Muscle layer of duodenum (tissue), 2 donors: ENCODE measurements around the gene PLGRKT.
"Not testable (repeated sequence)": the region's sequence is repeated elsewhere in the genome, so short reads cannot be mapped to it uniquely, and the experiment has no call there.

Source experiments
- H3K27ac ChIP-seq: one replicate; pipeline ENCODE4 v1.7.0; 2013; ENCODE audit warnings: mild to moderate bottlenecking, low read length
- H3K27me3 ChIP-seq: one replicate; pipeline ENCODE4 v1.7.0; 2013; ENCODE audit warnings: low read depth, mild to moderate bottlenecking, control low read depth, low read length
- H3K36me3 ChIP-seq, 2 donors: one replicate each; pipeline ENCODE4 v1.7.0; 2013; ENCODE audit warnings: low read length in 2 of 2, control low read depth in 1 of 2, mild to moderate bottlenecking in 1 of 2; ENCODE audit not compliant: insufficient read depth in 2 of 2, control insufficient read depth in 1 of 2
- H3K4me1 ChIP-seq, 2 donors: one replicate each; pipeline ENCODE4 v1.7.0; 2013; ENCODE audit warnings: low read length in 2 of 2, mild to moderate bottlenecking in 2 of 2, control low read depth in 1 of 2, moderate library complexity in 1 of 2; ENCODE audit not compliant: insufficient read depth in 2 of 2, control insufficient read depth in 1 of 2
- H3K4me3 ChIP-seq, 2 donors: one replicate each; pipeline ENCODE4 v1.7.0; 2013; ENCODE audit warnings: low read length in 2 of 2, low read depth in 1 of 2, mild to moderate bottlenecking in 1 of 2
- H3K9me3 ChIP-seq, 2 donors: one replicate each; pipeline ENCODE4 v1.7.0; 2013; ENCODE audit warnings: low read length in 2 of 2, control low read depth in 1 of 2, mild to moderate bottlenecking in 1 of 2; ENCODE audit not compliant: control insufficient read depth in 1 of 2
- donor health status: healthy.

Gene PLGRKT

DNA sequence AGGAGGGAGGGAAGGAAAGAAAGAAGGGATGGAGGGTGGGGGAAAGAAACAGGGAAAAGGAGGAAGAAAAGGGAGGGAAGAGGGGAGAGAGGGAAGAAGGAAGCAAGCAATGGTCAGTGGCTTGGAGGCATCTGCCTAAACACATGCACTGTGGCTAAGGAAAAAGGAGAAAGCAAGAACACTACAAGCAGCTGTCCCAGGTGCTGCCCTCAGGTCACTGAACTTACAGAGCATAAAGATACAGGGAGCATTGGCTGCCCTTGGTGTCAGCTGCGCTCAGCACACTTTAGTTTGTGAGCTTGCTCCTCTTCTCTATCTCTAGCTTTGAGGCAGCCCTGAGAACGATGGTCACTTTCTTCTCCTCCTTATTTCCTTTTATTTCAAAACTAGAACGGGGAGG is 40.2 kb downstream of the PLGRKT start:
- H3K9me3 ChIP-seq, H3K4me1 ChIP-seq, H3K27ac ChIP-seq, H3K27me3 ChIP-seq, H3K4me3 ChIP-seq, H3K36me3 ChIP-seq: not testable (repeated sequence)

DNA sequence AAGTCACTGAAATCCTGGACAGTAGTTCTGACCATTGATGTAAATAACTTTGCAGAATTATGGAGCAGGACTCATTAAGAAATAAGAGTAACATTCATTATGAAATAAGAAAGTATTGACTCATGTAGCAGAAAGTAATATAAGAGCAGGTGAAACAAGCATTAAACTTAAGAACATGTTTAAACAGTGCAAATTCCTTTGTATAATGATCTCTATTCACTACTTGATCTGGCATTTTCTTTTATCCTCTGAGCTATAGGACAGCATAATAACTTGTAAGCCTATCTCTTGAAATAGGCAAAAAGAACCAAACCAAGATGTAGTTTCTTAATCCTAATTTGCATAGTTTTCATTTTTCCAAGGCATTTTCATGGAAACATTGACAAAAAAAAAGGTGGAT is 42.3 kb downstream of the PLGRKT start:
- no peaks in the 10 kb centered on the region for H3K4me1 ChIP-seq
- H3K27ac ChIP-seq = no peak overlapping the region
- H3K9me3 ChIP-seq = no peaks in the 10 kb centered on the region
- H3K36me3 ChIP-seq = no peaks in the 10 kb centered on the region
- H3K27me3 ChIP-seq = no peaks in the 10 kb centered on the region
- H3K4me3 ChIP-seq = no peak overlapping the region

DNA sequence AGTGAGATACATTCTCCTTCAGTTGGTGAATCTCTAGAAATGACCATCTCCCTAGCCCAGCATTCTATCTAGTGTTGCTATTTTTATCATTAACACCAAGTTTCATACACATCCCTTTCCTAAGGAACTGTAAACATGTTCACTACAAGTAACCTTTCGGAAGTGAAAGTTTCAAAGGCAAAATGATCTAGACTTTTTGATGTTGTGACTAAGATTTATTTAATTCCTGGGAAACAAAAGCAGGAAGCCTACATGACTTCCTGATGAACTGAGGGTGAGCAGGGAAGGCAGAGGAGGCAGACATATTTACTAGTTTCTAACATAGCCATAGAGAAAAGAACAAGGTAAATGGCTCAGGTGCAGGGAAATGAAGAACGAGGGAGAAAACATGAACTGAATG is 43.7 kb downstream of the PLGRKT start:
- not testable (repeated sequence) for H3K4me3 ChIP-seq, H3K27ac ChIP-seq, H3K27me3 ChIP-seq, H3K36me3 ChIP-seq, H3K9me3 ChIP-seq, H3K4me1 ChIP-seq

DNA sequence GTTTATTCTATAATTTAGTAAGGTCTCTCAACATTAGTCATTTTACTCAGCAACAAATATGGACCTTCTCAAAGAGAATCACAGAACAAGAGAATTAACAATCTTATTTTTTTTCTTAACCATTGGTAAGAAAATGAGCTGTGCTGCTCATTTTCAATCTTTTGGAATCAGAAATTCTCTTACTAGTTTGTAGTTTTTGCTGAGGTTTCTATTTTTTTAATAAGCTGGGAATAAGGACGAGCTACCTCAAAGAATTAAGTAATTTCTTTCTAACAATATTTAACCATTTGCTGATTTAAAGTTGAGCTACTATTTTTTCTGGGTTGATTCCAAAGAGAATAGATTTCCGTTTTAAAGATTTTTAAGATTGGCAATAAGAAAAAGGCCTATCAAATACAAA is 44.2 kb downstream of the PLGRKT start:
- H3K36me3 ChIP-seq = no peaks in the 10 kb centered on the region
- H3K27ac ChIP-seq = no peak overlapping the region
- H3K9me3 ChIP-seq = no peaks in the 10 kb centered on the region
- H3K4me1 ChIP-seq = no peaks in the 10 kb centered on the region
- H3K4me3 ChIP-seq = no peak overlapping the region
- H3K27me3 ChIP-seq = no peaks in the 10 kb centered on the region

DNA sequence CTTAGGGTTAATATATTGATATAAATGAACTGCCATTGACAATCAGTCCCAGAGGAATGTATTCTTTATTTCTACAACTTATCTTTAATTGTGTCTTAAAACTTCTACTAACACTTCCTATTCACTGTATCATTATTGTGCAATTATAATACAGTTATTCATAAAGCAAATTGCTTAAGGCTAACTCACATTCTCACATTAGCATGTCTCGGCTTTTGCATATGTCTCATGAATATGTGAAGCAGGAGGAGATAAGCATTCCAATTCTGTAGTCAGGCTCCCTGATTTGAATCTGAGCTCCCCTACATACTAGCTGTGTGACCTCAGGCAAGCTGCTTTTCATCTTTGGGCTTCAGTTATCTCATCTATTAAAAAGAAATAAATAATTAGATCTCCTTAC is 45.4 kb downstream of the PLGRKT start:
- Histone ChIP-seq H3K4me3 (no peak overlapping the region), H3K4me1 (no peaks in the 10 kb centered on the region), H3K36me3 (no peaks in the 10 kb centered on the region), H3K27ac (no peak overlapping the region), H3K9me3 (no peaks in the 10 kb centered on the region), H3K27me3 (no peaks in the 10 kb centered on the region)

DNA sequence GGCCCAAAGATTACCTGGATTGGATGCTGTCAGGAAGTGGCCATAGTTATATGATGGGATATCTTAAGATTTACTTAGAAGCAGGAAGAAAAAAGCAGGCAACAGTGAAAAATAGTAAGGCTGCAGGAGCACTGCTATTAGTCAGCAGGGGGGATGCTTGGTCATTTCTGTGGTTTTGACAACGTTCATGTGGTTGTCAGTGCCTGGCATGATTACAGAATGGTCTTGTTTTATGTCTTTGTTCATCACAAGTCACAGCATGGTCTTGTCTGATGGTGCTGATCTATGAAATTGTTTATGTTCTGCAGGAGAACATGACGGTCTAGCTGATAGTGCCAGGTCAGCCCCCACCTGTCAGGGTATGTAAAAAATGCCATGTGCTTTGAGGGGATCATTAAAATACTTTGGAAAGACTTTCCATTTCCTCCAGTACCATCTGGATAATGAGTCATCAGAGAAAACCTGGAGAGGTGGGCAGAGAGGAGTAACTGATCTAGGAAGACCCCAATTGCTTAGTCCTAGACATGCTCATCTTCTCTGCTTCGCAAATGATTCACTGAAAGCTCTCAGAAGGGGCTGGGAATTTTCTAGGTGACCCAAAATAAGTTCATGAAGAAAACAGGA is 48.5 kb downstream of the PLGRKT start:
- H3K27ac ChIP-seq = no peak overlapping the region
- no peaks in the 10 kb centered on the region for H3K36me3 ChIP-seq
- H3K9me3 ChIP-seq = no peaks in the 10 kb centered on the region
- no peaks in the 10 kb centered on the region for H3K27me3 ChIP-seq
- H3K4me3 ChIP-seq = no peak overlapping the region
- no peaks in the 10 kb centered on the region for H3K4me1 ChIP-seq

DNA sequence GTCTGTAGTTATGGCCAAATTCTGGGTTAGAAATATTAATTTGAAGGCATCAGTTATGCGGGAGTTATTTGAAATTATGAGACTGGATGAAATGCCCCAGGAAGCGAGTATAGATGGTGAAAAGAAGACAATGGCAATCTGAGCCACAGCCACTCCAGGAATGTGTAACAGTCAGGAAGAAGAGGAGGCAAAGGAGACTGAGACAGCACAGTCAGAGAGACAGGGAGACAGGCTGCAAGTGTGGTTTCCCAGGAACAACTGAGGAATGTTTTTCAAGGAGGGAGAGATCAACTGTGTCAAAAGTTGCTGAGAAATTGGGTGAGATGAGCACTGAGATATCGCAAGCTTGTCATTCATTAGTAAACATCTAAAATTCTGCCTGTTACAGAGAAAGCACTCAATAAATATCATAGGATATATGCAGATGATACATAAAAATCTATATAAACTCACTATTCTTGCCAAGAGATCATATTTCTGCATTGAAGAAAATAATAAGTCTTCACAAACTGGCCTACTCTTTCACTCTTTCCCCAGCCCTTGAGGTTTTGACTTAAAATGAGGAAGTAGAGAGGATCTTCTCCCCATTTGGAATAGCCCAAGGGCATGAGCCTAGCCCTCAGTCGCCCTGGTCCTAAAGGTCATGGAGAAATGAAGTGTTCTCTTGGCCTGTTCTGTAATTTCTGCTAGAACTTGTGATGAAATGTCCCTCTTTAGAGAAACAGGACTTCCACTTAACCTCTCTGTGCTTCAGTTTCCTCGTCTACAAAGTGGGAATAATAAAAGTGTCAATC is 49.5 kb downstream of the PLGRKT start:
- Histone ChIP-seq H3K36me3 (no peaks in the 10 kb centered on the region), H3K9me3 (no peaks in the 10 kb centered on the region), H3K27me3 (no peaks in the 10 kb centered on the region), H3K4me3 (no peak overlapping the region), H3K27ac (no peak overlapping the region), H3K4me1 (no peaks in the 10 kb centered on the region)

DNA sequence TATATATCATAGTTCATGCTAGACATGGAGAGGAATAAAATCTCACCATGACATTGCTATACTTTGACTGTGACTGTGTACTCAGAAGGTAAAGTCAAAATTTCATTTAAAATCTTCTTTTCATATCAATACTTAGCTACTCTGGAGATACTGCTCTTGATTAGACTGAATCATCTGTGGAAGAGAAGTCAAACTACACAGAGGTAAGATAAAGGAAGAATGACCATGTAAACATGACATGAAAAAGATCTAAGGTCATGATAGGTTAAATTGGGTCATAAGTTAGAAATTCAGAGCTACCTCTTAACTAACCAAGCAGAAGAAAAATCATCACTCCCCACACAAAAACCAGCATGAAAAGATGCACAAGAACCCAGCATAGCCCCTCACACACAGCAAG is 53.3 kb downstream of the PLGRKT start:
- no peaks in the 10 kb centered on the region for H3K27me3 ChIP-seq
- no peak overlapping the region for H3K27ac ChIP-seq
- no peaks in the 10 kb centered on the region for H3K9me3 ChIP-seq
- H3K4me1 ChIP-seq = no peaks in the 10 kb centered on the region
- H3K36me3 ChIP-seq = peaks cover 0 to 7% of the 10 kb centered on the region in 2 donors
- H3K4me3 ChIP-seq = no peak overlapping the region

DNA sequence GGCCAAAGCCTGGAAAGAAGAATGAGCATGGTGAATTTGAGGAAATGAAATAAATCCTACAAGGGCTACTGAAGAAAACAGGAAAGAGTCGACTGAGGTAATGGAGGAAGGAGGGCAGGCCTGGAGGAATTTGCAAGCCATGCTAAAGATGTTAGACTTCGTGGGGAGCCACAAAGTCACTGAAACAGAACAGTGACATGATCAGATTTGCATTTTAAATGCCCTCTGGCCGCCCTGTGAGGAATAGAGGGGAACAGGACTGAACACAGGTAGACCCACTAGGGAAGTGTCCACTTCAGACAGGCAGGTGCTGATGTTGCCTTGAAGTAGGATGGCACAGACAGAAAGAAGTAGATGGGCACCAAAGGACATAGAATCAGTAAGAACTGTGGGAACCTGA is 55.2 kb downstream of the PLGRKT start:
- Histone ChIP-seq H3K27me3 (no peaks in the 10 kb centered on the region), H3K4me3 (no peak overlapping the region), H3K36me3 (peaks cover 4 to 7% of the 10 kb centered on the region in 2 donors)

DNA sequence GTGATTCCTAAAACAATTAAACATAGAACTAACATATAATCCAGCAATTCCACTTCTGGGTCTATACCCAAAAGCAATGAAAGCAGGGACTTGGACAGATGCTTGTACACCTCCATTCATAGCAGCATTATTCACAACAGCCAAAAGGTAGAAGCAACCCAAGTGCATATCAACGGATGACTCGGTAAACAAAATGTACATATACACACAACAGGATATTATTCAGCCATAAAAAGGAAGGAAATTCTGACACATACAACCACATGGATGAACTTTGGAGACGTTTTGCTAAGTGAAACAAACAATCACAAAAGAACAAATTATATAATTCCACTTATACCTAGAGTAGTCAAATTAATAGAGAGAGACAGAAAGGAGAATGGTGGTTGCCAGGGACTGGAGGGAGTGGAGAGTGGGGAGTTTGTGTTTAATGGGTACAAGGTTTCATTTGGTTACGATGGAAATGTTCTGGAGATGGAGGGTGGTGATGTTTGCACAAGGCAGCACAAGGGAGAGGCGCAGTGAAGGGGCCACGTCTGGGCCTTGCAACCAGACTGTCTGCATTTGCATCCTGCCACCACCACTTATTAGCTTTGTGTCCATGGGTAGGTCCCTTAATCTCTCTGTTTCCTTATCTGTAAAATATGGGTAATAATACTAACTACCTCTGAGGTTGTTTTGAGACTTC is 61.8 kb downstream of the PLGRKT start:
- Histone ChIP-seq H3K36me3 (peaks cover under 1 to 4% of the 10 kb centered on the region in 2 donors), H3K27me3 (no peaks in the 10 kb centered on the region), H3K9me3 (no peaks in the 10 kb centered on the region), H3K4me3 (no peak overlapping the region), H3K27ac (no peak overlapping the region), H3K4me1 (no peaks in the 10 kb centered on the region)

More for the DNA sequence above, 55.2 kb downstream of the PLGRKT start:
- no peaks in the 10 kb centered on the region for H3K4me1 ChIP-seq
- no peaks in the 10 kb centered on the region for H3K9me3 ChIP-seq
- H3K27ac ChIP-seq = no peak overlapping the region

DNA sequence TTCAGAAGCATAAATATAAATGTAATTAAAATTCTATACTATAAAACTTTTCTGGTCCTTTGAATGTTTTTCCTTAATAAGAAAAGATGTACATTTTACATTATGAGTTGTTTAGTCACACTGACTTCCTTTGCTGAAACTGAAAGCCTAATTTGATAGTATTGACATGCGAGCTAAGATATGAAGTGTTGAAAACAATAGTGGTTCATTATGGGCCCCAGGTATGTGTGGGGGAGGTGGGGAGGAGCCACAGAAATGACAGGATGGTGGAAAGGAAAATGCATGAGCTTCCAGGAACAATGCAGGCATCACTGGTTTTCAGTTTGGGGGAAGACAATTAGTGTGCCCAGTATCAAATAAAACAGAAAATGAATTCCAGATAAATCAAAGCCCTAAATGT is 62.6 kb downstream of the PLGRKT start:
- Histone ChIP-seq H3K4me3 (no peak overlapping the region), H3K9me3 (no peaks in the 10 kb centered on the region), H3K36me3 (peaks cover 0 to 4% of the 10 kb centered on the region in 2 donors), H3K27me3 (no peaks in the 10 kb centered on the region), H3K4me1 (no peaks in the 10 kb centered on the region), H3K27ac (no peak overlapping the region)
